H54 (cell line): ENCODE measurements around the gene PIMREG.

Source experiments
- DNase-seq: peaks from one replicate; pipeline ENCODE4 v3.0.0; 2011; ENCODE audit warnings: low spot score, mixed read lengths; ENCODE audit not compliant: insufficient read length
- FAIRE-seq: peaks from 3 replicates; lab custom pipeline; 2011; peaks lifted over from hg19 to GRCh38; lab: Jason Lieb, UNC
- POLR2A ChIP-seq: IDR thresholded peaks from 2 replicates; pipeline ENCODE4 v1.6.1; 2011; ENCODE audit warnings: low read depth, mild to moderate bottlenecking, low read length

Gene PIMREG

DNA sequence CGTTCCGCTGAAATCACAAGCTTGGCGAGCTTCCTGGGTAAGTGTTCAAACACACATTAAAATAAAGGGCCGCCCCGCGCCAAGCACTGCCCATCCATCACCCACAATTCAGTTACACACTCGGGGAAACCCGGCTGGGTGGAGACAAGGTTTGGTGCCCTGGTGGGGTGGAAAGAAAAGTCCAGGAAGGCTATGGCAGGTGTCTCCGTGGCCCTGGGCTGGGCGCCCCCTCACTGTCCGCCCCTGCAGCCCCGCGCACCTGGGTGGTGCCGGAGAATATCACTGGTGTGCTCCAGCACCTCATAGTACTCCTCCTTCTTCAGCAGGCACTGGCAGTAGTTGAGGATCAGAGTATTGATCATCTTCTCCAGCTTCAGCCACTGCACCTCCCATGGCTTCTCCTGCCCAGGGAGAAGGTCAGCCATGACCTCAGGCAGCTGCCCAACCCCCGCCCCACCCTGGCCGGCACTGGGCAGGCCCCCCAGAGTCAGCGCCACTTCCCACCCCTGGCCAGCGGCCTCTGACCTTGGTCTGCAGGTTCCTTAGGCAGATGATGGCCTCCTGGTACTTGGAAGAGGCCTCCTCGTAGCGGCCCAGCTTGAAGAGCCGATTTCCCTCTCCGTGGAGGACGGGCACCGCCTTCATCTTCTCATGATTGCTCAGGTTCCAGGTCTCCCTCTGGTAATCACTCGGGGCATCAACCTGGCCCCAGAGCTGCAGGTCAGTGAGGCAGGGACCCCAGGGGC is 17.7 kb upstream of the PIMREG start:
- no peak for DNase-seq
- no peak for FAIRE-seq
- no peak for TF ChIP-seq POLR2A

DNA sequence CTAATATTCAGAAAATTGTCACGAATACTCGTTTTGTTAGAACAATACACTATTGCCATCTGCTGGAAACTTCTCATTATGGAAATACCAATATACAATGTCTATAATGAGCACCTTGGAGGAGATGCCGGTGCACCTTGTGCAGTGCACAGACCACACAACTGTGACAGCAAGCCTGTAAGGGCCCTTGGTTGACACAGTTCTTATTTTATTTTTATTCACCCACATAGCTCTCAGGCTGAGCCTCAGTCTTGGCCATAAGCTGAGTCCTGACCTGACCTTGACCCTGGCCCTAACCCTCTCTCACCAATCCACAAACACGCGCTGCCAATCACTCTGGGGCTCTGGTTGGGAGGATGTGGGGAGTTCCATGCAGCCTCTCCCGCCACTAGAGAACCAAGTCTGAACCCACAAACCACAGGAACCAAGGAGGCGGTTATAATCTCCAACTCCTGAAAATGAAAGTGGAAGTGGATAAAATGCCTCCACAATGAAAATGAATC is 16.9 kb upstream of the PIMREG start:
- TF ChIP-seq POLR2A = no peak
- FAIRE-seq = no peak
- no peak for DNase-seq

DNA sequence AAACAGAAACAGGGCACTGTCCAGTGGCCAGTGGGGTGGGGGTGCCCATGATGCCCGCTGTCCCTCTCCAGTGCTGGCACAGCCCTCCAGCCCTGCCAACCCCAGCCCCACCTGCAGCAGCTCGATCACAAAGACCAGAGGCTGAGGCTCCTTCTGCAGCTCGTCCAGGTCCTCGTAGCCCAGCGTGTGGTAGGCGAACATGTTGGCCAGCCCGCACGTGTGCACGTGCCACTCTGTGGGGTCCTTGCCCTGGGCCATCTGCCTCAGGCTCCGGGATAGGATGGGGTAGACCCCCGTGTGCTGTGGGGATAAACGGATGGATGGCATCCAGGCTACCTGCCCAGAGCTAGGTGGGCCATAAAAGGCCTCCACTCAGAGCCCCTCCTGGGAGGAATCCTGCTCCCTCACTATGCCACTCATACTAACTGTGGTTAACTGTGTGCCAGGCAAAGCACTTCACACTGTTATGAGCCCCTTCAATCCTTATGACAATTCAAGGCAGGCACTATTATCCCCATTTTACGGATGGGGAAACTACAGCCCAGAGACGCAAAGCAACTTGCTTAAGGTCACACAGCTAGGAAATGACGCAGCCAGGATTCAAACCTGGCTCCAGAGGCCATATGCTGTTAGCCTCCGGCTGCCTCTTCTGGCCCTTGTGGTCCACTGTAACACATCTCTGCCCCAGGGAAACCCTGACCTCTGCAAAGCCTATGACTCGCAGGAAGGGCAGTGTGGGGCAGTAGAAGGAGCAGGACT is 15.9 kb upstream of the PIMREG start:
- no peak for TF ChIP-seq POLR2A
- DNase-seq (no peak), FAIRE-seq (no peak)

DNA sequence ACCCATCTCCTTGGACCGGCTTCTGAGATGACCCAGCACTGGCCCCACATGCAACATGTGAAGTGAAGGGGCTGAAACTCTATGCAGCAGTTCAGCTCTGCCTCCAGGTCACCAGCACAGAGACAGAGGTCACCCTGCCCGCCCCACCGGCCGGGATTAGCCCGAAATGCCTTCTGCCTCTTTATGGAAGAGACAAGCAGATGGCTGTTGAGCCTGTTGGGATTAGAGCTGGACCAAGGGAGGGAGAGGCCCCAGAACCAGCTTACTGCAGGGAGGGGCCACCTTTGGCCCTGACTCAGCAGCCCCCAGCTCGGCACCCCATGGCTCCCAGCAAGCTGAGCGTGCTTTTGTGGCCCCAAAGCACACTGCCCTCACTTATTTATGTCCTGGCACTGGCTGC is 15.0 kb upstream of the PIMREG start:
- DNase-seq = no peak
- FAIRE-seq = no peak
- no peak for TF ChIP-seq POLR2A

DNA sequence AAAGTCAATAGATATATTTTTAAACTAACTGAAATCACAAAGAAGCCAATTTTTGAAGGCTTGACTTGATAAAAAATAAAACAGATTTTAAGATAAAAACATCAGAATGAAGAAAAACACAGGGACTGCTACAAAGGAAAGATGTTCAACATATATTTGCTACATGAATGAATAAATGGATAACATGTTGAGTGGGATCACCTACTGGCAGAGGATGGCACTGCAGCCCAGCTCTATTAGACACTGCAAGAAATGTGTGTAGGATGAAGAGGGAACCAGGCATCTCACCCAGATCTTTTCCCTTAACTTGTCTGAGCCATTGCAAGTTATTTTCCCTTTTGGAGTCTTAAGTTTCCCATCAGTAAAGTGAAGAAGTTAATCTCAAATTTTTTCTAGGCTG is 13.5 kb upstream of the PIMREG start:
- FAIRE-seq (no peak), DNase-seq (no peak)
- TF ChIP-seq POLR2A = no peak

DNA sequence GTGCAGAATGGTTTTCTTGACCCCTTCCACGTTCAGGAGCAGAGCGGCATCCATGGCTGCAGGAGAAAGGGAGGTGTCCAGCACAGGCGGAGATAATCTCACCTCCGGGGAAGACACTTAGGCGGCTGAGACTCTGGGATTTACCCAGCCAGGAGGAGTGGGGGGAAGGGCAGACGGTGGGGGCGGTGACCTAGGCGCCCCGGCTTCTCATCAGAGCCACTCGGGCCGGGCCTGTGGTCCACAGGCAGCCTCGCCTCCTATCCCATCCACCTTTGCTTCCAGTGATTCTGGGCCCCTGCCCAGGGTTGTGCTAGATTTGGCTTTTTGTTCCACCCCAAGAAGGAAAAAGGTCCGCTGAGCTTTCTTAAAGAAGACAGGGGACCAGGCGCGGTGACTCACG is 9.2 kb upstream of the PIMREG start, which contains the start of gene AIPL1:
Gene AIPL1, minus strand, starts transcription at position 71 of the 400 bp plus-strand sequence. Its CDS starts 17 bp downstream, at position 54.
- no peak for DNase-seq
- FAIRE-seq = no peak
- TF ChIP-seq POLR2A = no peak

DNA sequence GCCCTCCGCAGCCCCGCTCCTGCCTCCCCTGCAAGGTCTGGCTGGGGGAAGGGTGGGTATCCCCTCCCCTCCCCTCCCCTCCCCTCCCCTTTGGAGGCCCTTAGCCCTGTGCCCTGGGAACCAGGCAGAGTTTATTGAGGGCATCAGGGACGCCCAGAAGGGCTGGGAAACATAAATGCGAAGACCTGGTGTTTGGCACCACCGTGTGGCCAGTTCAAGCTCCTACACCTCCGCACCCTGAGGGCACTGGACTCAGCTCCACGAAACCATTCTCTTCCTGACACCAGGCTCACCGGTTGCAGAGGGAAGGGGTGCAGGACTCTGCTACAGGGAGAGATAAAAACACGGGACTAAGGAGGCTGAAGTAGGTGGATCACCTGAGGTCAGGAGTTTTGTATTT is 8.3 kb upstream of the PIMREG start:
- DNase-seq (peak; percentile 76), FAIRE-seq (peak; percentile 86)
- TF ChIP-seq POLR2A = no peak

DNA sequence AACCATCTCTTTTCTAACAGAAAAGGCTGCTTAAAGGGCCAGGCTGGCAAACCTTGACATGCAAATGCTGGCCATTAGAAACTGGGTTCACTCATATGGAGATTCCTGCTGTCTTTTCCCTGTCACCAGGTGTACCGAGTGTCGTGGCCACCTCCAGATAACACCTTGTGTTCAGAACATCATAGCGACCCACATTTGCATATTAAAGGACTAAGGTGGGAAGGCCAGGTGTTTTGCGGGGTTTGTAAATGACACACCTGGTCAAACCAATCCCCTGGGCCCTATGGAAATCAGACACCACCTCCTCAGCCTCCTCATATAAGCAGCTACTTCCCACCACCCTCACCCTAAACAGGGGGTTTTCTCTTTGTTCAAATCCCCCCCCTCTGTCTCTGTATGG is 6.8 kb upstream of the PIMREG start:
- DNase-seq (no peak), FAIRE-seq (no peak)
- TF ChIP-seq POLR2A = no peak

DNA sequence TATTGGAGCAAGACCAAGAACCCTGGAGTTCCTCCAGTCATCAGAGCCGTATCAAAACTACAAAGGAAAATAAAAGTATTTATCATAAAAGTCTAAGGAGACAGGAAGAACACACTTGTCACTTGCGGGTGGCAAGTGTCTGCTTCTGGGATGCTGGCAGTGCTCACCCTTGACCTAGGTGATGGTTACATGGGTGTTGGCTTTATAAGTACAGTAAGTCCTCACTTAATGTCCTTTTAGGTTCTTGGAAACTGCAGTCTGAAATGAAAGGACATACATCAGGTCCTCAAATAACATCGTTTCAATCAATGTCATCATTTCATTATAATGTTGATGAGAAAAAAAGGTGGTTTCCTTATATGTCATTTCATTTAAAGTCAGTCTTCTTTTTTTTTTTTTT is 6.3 kb upstream of the PIMREG start:
- FAIRE-seq (no peak), DNase-seq (no peak)
- no peak for TF ChIP-seq POLR2A

DNA sequence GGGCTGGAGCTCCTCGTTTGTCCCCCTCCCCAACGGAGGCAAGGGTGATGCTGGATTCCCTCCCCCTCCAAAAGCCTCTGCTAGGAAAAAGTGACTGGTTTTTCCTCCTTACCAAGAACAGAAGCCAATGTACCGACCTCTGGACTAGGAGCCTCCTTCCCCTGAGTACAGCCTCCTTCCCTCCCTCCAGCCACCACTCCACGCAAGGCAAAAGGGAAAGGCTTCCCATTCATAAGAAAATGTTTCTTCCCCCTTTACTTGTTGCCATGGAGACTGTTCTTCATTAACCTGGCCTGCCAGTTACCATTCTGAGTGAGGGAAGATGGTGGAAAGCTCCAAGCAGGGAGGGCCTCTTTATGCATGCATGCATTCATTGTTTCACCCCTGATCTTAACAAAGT is 4.3 kb upstream of the PIMREG start:
- TF ChIP-seq POLR2A = no peak
- FAIRE-seq = no peak
- no peak for DNase-seq

DNA sequence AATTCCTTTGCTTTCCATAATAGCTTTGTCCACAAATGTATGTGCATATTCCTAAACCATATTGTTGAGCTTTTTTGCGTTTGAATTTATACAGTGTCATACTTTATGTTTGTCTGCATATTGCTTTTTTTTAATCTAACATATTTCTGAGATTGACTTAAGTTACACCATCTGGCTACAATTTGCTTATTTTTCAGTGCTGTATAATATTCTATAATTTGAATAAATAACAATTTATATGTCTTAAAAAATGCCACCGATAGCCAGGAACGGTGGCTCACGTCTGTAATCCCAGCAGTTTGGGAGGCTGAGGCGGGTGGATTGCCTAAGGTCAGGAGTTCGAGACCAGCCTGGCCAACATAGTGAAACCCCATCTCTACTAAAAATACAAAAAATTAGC is 1.5 kb upstream of the PIMREG start:
- no peak for DNase-seq
- FAIRE-seq = no peak
- no peak for TF ChIP-seq POLR2A

DNA sequence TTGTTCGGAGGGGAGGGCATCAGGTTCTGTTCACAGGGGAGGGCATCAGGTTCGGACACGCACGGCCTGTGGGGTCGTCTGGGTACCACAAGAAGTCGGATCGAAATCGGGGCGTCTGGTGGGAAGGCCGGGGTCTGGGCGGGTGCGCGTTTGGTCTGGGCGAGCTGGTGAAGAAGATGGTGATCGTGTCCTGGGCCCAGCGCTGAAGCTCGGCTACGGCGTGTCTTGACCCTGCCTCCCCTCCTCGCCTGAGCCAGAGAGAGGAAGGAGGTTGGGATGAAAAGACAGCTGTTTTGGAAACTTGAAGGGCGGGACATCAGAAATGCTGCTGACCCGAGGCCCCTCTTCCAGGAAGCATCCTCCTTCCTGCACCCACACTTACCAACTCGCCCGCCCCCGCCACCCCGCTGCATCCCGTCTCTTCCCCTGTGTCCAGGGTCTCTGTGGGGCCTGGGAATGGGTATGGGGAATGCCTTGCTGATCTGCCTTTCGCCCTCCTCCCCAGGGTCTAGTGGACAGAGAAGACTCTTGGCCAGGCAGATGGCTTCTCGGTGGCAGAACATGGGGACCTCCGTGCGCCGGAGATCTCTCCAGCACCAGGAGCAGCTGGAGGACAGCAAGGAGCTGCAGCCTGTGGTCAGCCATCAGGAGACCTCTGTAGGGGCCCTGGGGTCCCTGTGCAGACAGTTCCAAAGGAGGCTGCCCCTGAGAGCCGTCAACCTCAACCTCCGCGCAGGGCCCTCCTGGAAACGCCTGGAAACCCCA is 498 bp downstream of the PIMREG start:
- no peak for FAIRE-seq
- TF ChIP-seq POLR2A = no peak
- no peak for DNase-seq

DNA sequence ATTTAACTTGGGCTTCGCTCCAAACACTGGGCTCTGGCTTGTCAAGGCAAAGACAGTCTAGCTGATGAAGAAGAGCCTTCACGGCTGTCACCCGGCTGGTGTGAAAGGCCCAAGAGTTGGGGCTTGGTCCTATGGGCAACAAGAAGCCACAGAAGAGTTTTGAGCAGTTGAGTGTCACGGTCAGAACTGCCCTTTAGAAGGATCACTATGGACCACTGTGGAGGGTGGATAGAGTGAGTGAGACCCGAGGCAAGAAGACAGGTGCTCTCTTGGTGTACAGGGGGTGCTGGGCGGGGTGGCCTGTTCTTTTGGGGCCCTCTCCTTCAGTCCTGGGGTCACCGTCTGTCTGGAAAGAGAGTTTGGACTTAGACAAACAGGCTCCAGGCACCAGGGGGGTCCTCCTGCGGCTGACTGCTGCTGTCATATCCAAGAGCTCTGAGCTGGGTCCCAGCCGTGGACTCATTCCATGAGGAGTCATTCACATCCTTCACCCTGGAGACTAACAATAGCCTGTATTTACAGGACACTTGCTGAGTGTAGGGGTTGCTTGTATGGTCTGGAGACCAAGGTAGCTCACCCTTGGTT is 2.4 kb downstream of the PIMREG start:
- FAIRE-seq = no peak
- TF ChIP-seq POLR2A = no peak
- no peak for DNase-seq

DNA sequence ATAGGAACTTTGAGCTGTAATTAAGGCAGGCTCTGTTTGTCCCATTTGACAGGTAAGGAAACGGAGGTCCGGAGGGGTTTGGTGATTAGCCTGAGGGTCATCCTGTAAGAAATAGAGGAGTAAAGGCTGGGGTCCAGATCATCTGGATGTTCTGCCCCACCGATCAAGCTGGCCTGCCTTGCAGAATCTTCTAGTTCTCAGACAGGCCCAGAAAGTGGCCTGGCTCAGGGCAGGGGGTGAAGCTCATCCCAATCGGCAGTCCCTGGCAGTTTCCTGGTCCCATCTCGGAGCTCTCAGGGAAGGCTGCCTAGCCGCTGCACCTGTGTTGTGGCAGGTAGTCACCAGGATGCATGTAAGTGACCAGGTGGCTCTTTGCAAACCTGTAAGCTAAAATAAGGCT is 4.2 kb downstream of the PIMREG start:
- DNase-seq (no peak), FAIRE-seq (no peak)
- no peak for TF ChIP-seq POLR2A
